ENCODE results near the gene ERICH6.

The ERICH6 gene

GRCh38 chr3:150741497-150742140, 37.9 kb upstream of the ERICH6 start:
- TF ChIP-seq CTCF (IDR thresholded peaks at IDR 0.05), result no peak
- H3K27me3 ChIP-seq (ENCODE audit: control insufficient read depth, insufficient read depth, low read length), result no peaks in the 10 kb centered on the region

GRCh38 chr3:150740733-150741496, 37.2 kb upstream of the ERICH6 start:
- peaks cover 33% of the 10 kb centered on the region for H3K4me1 ChIP-seq
- H3K9me3 ChIP-seq (ENCODE audit: control insufficient read depth, low read length), result no peaks in the 10 kb centered on the region
- TF ChIP-seq CTCF (IDR thresholded peaks at IDR 0.05), result no peak
- peak overlapping the region; percentile 11 for H3K27ac ChIP-seq
- no peak overlapping the region for H3K4me2 ChIP-seq (ENCODE audit: low read length)
- H3K27me3 ChIP-seq (ENCODE audit: control insufficient read depth, insufficient read depth, low read length), result no peaks in the 10 kb centered on the region
- H3K4me3 ChIP-seq (ENCODE audit: low read depth, low read length), result no peak overlapping the region
- peaks cover 7% of the 10 kb centered on the region for H3K79me2 ChIP-seq
- H3K9ac ChIP-seq, result no peak overlapping the region
- no peak overlapping the region for H2AFZ ChIP-seq
- no peaks in the 10 kb centered on the region for H3K36me3 ChIP-seq (ENCODE audit: control insufficient read depth, insufficient read depth, low read length)

More at GRCh38 chr3:150741497-150742140, 37.9 kb upstream of the ERICH6 start:
- Histone ChIP-seq H3K9ac (no peak overlapping the region), H3K4me3 (ENCODE audit: low read depth, low read length) (no peak overlapping the region), H3K4me2 (ENCODE audit: low read length) (no peak overlapping the region), H3K4me1 (peaks cover 27% of the 10 kb centered on the region), H3K9me3 (ENCODE audit: control insufficient read depth, low read length) (no peaks in the 10 kb centered on the region), H3K27ac (no peak overlapping the region), H2AFZ (no peak overlapping the region), H3K79me2 (peaks cover 12% of the 10 kb centered on the region), H3K36me3 (ENCODE audit: control insufficient read depth, insufficient read depth, low read length) (no peaks in the 10 kb centered on the region)

- Histone ChIP-seq H3K9me3 (ENCODE audit: control insufficient read depth, low read length) (no peaks in the 10 kb centered on the region), H3K9ac (no peak overlapping the region), H2AFZ (no peak overlapping the region), H3K4me3 (ENCODE audit: low read depth, low read length) (no peak overlapping the region), H3K4me1 (peaks cover 35% of the 10 kb centered on the region), H3K4me2 (ENCODE audit: low read length) (no peak overlapping the region), H3K27me3 (ENCODE audit: control insufficient read depth, insufficient read depth, low read length) (no peaks in the 10 kb centered on the region), H3K36me3 (ENCODE audit: control insufficient read depth, insufficient read depth, low read length) (no peaks in the 10 kb centered on the region), H3K27ac (no peak overlapping the region), H3K79me2 (peaks cover 2% of the 10 kb centered on the region)
- TF ChIP-seq CTCF (IDR thresholded peaks at IDR 0.05), result no peak
These were observed 36.3 kb upstream of the ERICH6 start for GRCh38 chr3:150739877-150740645.

GRCh38 chr3:150739200-150739863, 35.6 kb upstream of the ERICH6 start:
- no peak overlapping the region for H3K4me3 ChIP-seq (ENCODE audit: low read depth, low read length)
- H2AFZ ChIP-seq, result no peak overlapping the region
- peaks cover 35% of the 10 kb centered on the region for H3K4me1 ChIP-seq
- no peaks in the 10 kb centered on the region for H3K36me3 ChIP-seq (ENCODE audit: control insufficient read depth, insufficient read depth, low read length)
- H3K27me3 ChIP-seq (ENCODE audit: control insufficient read depth, insufficient read depth, low read length), result no peaks in the 10 kb centered on the region
- no peak overlapping the region for H3K27ac ChIP-seq
- peaks cover 2% of the 10 kb centered on the region for H3K79me2 ChIP-seq
- TF ChIP-seq CTCF (IDR thresholded peaks at IDR 0.05), result no peak
- H3K9me3 ChIP-seq (ENCODE audit: control insufficient read depth, low read length), result no peaks in the 10 kb centered on the region
- H3K4me2 ChIP-seq (ENCODE audit: low read length), result no peak overlapping the region
- H3K9ac ChIP-seq, result no peak overlapping the region
